Measurements from ENCODE around the gene SYT17. TPM values are rescaled to one million over a fixed set of nuclear protein-coding genes. Genes with fewer than 3 reads are reported as not detected.

Gene SYT17
- total and polyA plus RNA-seq, 10 of the 15 experiments (the other 5 are each of a cell fraction or from before 2014, with no cell fraction given) = 3.7 to 12.3 (median 5.0) TPM

GRCh38 chr16:19137201-19138128 lies 30.6 kb upstream of the SYT17 start:
- ATAC-seq (no peak), FAIRE-seq (no peak), DNase-seq (ENCODE audit: low read depth, low spot score) (no peak)
- Histone ChIP-seq H3K9me3 (replicated peaks; ENCODE audit: control insufficient read depth, insufficient read depth, low read length) (no peaks in the 10 kb centered on the region; the same call in 2 of the 3 replicates), H3K27ac (ENCODE audit: control insufficient read depth, insufficient read depth) (no peak overlapping the region), H3K4me2 (ENCODE audit: control insufficient read depth, insufficient read depth) (no peak overlapping the region), H3K79me2 (ENCODE audit: control insufficient read depth, insufficient read depth, low read length) (no peaks in the 10 kb centered on the region), H2AFZ (ENCODE audit: control insufficient read depth, low read depth, low read length) (no peak overlapping the region), H3K36me3 (ENCODE audit: control insufficient read depth in 2 of 2, insufficient read depth in 2 of 2, low read length in 1 of 2) (no peaks in the 10 kb centered on the region), H3K27me3 (replicated peaks in 1 of 2; ENCODE audit: control insufficient read depth in 2 of 2, insufficient read depth in 2 of 2, low read length in 1 of 2) (no peaks in the 10 kb centered on the region), H4K20me1 (ENCODE audit: control insufficient read depth, insufficient read depth) (no peaks in the 10 kb centered on the region), H3K4me1 (ENCODE audit: control insufficient read depth, insufficient read depth, low read length) (peaks cover 11% of the 10 kb centered on the region), H3K9ac (ENCODE audit: control insufficient read depth, insufficient read depth, low read length) (no peak overlapping the region), H3K4me3 (no peak overlapping the region)
- in situ Hi-C loops (cut with MboI) (no loop called here), intact Hi-C loops (cut with micrococcal nuclease; ENCODE audit: unreplicated experiment) (no loop called here)
- ChIA-PET SMC1A (ENCODE audit: uncharacterized antibody, unreplicated experiment) (interaction anchor here (1.0 to 1.5 kb wide), 5 partner anchors 10 to 76 kb away, joined by 3 to 6 read pairs (median 4); no protein-coding TSS in a partner anchor), CTCF (interaction anchor here (1.6 kb wide), 1 partner anchor 10 kb away, joined by 4 read pairs; no protein-coding TSS in a partner anchor), POLR2A (no interaction called here), RAD21 (ENCODE audit: unreplicated experiment) (interaction anchor here (0.7 kb wide), 1 partner anchor 9 kb away, joined by 3 read pairs; no protein-coding TSS in a partner anchor)
- no TSS peak for BruUV-seq (replicated peaks)
- TF ChIP-seq ATF3 (IDR thresholded peaks at IDR 0.05; ENCODE audit: borderline replicate concordance, extremely low read depth, low read depth, low read length) (no peak), HCFC1 (IDR thresholded peaks at IDR 0.05; ENCODE audit: low read length) (no peak)
- WGBS (ENCODE audit: insufficient coverage, insufficient replicate concordance, low lambda C conversion rate, missing lambda C conversion rate) = 43% methylated on average over 6 of the region's 6 CpGs

GRCh38 chr16:19138601-19139000 lies 29.4 kb upstream of the SYT17 start:
- ChIA-PET SMC1A (ENCODE audit: uncharacterized antibody, unreplicated experiment) (interaction anchor here (0.8 to 1.1 kb wide), 2 partner anchors 20 to 21 kb away, joined by 3 to 4 read pairs; no protein-coding TSS in a partner anchor), CTCF (interaction anchor here (1.7 kb wide), 1 partner anchor 41 kb away, joined by 5 read pairs; no protein-coding TSS in a partner anchor), RAD21 (ENCODE audit: unreplicated experiment) (no interaction called here), POLR2A (no interaction called here)
- no peaks in the 10 kb centered on the region for H4K20me1 ChIP-seq (ENCODE audit: control insufficient read depth, insufficient read depth)
- H2AFZ ChIP-seq (ENCODE audit: control insufficient read depth, low read depth, low read length) = no peak overlapping the region
- no peaks in the 10 kb centered on the region for H3K79me2 ChIP-seq (ENCODE audit: control insufficient read depth, insufficient read depth, low read length)
- H3K27me3 ChIP-seq (replicated peaks in 1 of 2; ENCODE audit: control insufficient read depth in 2 of 2, insufficient read depth in 2 of 2, low read length in 1 of 2) = no peaks in the 10 kb centered on the region
- no peak overlapping the region for H3K4me2 ChIP-seq (ENCODE audit: control insufficient read depth, insufficient read depth)
- no TSS peak for BruUV-seq (replicated peaks)
- in situ Hi-C loops (cut with MboI) = no loop called here
- H3K27ac ChIP-seq (ENCODE audit: control insufficient read depth, insufficient read depth) = no peak overlapping the region
- H3K9me3 ChIP-seq (replicated peaks; ENCODE audit: control insufficient read depth, insufficient read depth, low read length) = no peaks in the 10 kb centered on the region
- H3K9ac ChIP-seq (ENCODE audit: control insufficient read depth, insufficient read depth, low read length) = no peak overlapping the region
- no peaks in the 10 kb centered on the region for H3K4me1 ChIP-seq (ENCODE audit: control insufficient read depth, insufficient read depth, low read length)
- no peak for FAIRE-seq
- WGBS (ENCODE audit: insufficient coverage, insufficient replicate concordance, low lambda C conversion rate, missing lambda C conversion rate) = 18% methylated on average over 4 of the region's 4 CpGs
- DNase-seq (ENCODE audit: low read depth, low spot score) = no peak
- intact Hi-C loops (cut with micrococcal nuclease; ENCODE audit: unreplicated experiment) = no loop called here
- H3K36me3 ChIP-seq (ENCODE audit: control insufficient read depth in 2 of 2, insufficient read depth in 2 of 2, low read length in 1 of 2) = no peaks in the 10 kb centered on the region
- no peak for ATAC-seq
- no peak overlapping the region for H3K4me3 ChIP-seq
- TF ChIP-seq ZNF687 (IDR thresholded peaks at IDR 0.05) (no peak), RB1 (IDR thresholded peaks at IDR 0.05; ENCODE audit: borderline replicate concordance) (no peak), NFYB (IDR thresholded peaks at IDR 0.05; ENCODE audit: insufficient read depth, low read depth, low read length) (no peak), BMI1 (IDR thresholded peaks at IDR 0.05; ENCODE audit: borderline replicate concordance) (no peak), E2F4 (IDR thresholded peaks at IDR 0.05; ENCODE audit: low read depth, low read length) (no peak), RCOR1 (conservative IDR thresholded peaks at IDR 0.05; ENCODE audit: low read depth, low read length) (no peak), JUNB (IDR thresholded peaks at IDR 0.05) (no peak), SREBF2 (IDR thresholded peaks at IDR 0.05; ENCODE audit: low read length) (no peak), SP1 (IDR thresholded peaks at IDR 0.05; ENCODE audit: low read depth, low read length) (no peak)

Measured in GM12878 (cell line).